GM21786 (cell line): ENCODE results near the gene UPK1A.
A peak's percentile ranks its signal among the peaks of the same experiment; 100 is the strongest.

ENCODE experiments used
- ATAC-seq: cut with Tn5 transposase; IDR thresholded peaks from one replicate; pipeline ENCODE4 v1.9.1; 2021; ENCODE audit not compliant: unreplicated experiment

Gene UPK1A

GRCh38 chr19:35666251-35666913 lies at the start of gene UPK1A:
UPK1A (plus strand) TSS chr19:35666517; CDS start chr19:35666813, 296 bp downstream.
- ATAC-seq: no peak

DNA sequence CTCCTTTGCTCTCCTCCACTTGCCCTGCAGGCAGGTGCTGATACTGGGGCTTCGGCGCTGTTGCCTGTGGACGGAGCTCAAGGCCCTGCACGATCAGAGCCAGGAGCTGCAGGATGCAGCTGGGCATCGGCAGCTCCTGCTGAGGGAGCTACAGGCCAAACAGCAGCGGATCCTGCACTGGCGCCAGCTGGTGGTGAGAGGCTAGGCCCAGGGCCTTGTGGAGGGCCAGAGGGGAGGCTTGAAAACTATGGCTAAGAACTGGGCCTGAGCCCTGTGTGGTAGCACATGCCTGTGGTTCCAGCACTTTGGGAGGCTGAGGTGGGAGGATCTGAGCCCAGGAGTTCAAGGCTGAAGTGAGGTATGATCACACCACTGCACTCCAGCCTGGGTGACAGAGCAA lies 47.5 kb upstream of the UPK1A start:
- ATAC-seq: no peak

GRCh38 chr19:35619290-35619923 lies 46.9 kb upstream of the UPK1A start:
- ATAC-seq: no peak

GRCh38 chr19:35620001-35620400 lies 46.3 kb upstream of the UPK1A start:
- no peak for ATAC-seq

- ATAC-seq: no peak
Observed at GRCh38 chr19:35621708-35622107, 44.6 kb upstream of the UPK1A start.

- no peak for ATAC-seq
Observed at GRCh38 chr19:35622750-35623149, 43.6 kb upstream of the UPK1A start.

DNA sequence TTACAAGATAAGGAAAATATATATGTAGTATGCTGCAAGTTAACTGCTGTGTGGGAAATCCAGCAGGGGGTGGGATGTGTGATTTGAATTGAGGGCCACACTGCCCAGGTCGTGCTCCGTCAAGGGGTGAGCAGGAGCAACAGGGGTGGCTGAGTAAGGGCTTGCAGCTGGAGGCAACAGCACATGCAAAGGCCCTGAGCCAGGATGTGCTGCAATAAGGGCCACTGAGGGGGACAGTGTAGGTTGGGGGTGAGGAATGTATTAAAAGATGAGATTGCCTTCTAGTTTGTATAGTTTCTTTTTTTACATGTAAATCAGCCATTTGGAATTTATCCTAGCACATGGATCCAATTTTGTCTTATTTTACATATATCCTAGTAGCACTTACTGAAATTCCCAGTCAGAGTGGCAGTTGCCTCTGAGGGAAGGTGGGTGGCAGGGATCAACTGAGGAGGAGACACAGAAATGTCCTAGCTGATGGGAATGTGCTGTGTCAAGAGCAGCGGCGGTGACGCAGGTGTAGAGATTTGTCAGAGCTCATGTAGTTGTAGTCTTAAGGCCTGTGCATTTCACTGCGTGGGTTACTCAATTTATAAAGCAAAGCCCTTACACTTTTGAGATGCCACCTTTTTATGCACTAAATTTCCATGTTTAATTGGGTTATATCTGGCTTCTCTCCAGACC lies 42.8 kb upstream of the UPK1A start:
- no peak for ATAC-seq

- peak; percentile 16 for ATAC-seq
Observed at GRCh38 chr19:35628264-35628564, 38.1 kb upstream of the UPK1A start.

GRCh38 chr19:35628565-35629331 lies 37.6 kb upstream of the UPK1A start, which contains the start of gene RBM42:
RBM42 (plus strand) TSS chr19:35629036; CDS start chr19:35629154, 118 bp downstream.
- peak; percentile 94 for ATAC-seq

- ATAC-seq: no peak
Observed at GRCh38 chr19:35629332-35629633, 37.0 kb upstream of the UPK1A start.

GRCh38 chr19:35633727-35634440 lies 32.4 kb upstream of the UPK1A start:
- no peak for ATAC-seq

- ATAC-seq: no peak
Observed at GRCh38 chr19:35636651-35637050, 29.7 kb upstream of the UPK1A start.

DNA sequence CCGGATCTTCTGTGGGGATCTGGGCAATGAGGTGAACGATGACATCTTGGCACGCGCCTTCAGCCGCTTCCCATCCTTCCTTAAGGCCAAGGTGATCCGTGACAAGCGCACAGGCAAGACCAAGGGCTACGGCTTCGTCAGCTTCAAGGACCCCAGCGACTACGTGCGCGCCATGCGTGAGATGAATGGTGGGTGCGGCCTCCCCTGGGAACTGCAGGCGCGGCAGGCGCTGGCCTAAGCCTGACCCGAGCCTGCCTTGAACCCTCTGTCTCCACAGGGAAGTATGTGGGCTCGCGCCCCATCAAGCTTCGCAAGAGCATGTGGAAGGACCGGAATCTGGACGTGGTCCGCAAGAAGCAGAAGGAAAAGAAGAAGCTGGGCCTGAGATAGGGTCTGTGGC lies 29.2 kb upstream of the UPK1A start:
- no peak for ATAC-seq

DNA sequence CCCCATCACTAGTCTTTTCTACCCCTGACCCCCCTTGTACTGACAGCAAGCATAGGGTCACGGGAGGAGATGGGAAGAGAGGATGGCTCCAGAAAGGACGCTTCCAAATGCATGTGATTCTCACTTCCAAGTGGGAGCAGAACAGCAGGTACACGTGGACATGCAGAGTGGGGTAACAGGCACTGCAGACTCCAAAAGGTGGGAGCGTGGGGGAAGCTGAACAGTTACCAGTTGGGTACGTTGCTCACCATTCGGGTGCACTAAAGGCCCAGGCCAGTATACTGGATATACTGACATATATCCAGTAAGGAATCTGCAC lies 27.0 kb upstream of the UPK1A start:
- no peak for ATAC-seq

GRCh38 chr19:35639863-35640262 lies 26.5 kb upstream of the UPK1A start:
- ATAC-seq: no peak

GRCh38 chr19:35641515-35642151 lies 24.7 kb upstream of the UPK1A start, which contains the start of gene ETV2:
ETV2 (plus strand) TSS chr19:35641745; CDS start chr19:35642461, 716 bp downstream.
- ATAC-seq: no peak

DNA sequence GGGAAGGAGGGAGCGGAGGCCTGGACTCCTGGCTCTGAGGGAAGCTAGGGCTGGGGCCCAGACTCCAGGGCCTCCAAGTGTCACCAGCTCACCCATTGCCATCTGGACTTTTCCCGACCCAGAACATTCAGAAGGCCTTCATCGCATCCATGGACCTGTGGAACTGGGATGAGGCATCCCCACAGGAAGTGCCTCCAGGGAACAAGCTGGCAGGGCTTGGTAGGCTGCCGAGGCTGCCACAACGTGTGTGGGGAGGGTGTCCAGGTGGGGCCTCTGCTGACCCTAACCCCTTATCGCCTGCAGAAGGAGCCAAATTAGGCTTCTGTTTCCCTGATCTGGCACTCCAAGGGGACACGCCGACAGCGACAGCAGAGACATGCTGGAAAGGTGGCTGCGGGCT lies 24.0 kb upstream of the UPK1A start:
- ATAC-seq: no peak

GRCh38 chr19:35642798-35643254 lies 23.5 kb upstream of the UPK1A start:
- no peak for ATAC-seq

GRCh38 chr19:35643255-35644205 lies 22.8 kb upstream of the UPK1A start:
- peak; percentile 32 for ATAC-seq
